ENCODE measurements around the gene RCAN1.

Gene RCAN1

GRCh38 chr21:34509151-34509550, 105.8 kb downstream of the RCAN1 start:
- Histone ChIP-seq H3K27me3 (ENCODE audit: insufficient read depth, low read depth, severe bottlenecking) (no peaks in the 10 kb centered on the region), H3K9me3 (ENCODE audit: severe bottlenecking) (no peaks in the 10 kb centered on the region), H3K27ac (no peak overlapping the region), H3K4me3 (ENCODE audit: low read depth, low read length) (no peak overlapping the region), H3K36me3 (no peaks in the 10 kb centered on the region)
- TF ChIP-seq CTCF (IDR thresholded peaks at IDR 0.05; ENCODE audit: low read depth, low read length), result peak; percentile 76
- DNase-seq, result peak; percentile 52

GRCh38 chr21:34504595-34504994, 110.3 kb downstream of the RCAN1 start:
- H3K27ac ChIP-seq, result no peak overlapping the region
- TF ChIP-seq CTCF (IDR thresholded peaks at IDR 0.05; ENCODE audit: low read depth, low read length), result no peak
- H3K36me3 ChIP-seq, result no peaks in the 10 kb centered on the region
- DNase-seq, result no peak
- H3K9me3 ChIP-seq (ENCODE audit: severe bottlenecking), result no peaks in the 10 kb centered on the region
- no peaks in the 10 kb centered on the region for H3K27me3 ChIP-seq (ENCODE audit: insufficient read depth, low read depth, severe bottlenecking)
- H3K4me3 ChIP-seq (ENCODE audit: low read depth, low read length), result no peak overlapping the region

GRCh38 chr21:34502480-34503106, 112.3 kb downstream of the RCAN1 start:
- Histone ChIP-seq H3K27ac (no peak overlapping the region), H3K4me3 (ENCODE audit: low read depth, low read length) (no peak overlapping the region), H3K27me3 (ENCODE audit: insufficient read depth, low read depth, severe bottlenecking) (peaks cover 4% of the 10 kb centered on the region), H3K36me3 (no peaks in the 10 kb centered on the region), H3K9me3 (ENCODE audit: severe bottlenecking) (peaks cover 15% of the 10 kb centered on the region)
- no peak for TF ChIP-seq CTCF (IDR thresholded peaks at IDR 0.05; ENCODE audit: low read depth, low read length)
- no peak for DNase-seq

- Histone ChIP-seq H3K9me3 (ENCODE audit: severe bottlenecking) (peaks cover 21% of the 10 kb centered on the region), H3K4me3 (ENCODE audit: low read depth, low read length) (no peak overlapping the region), H3K36me3 (no peaks in the 10 kb centered on the region), H3K27ac (no peak overlapping the region), H3K27me3 (ENCODE audit: insufficient read depth, low read depth, severe bottlenecking) (peaks cover 4% of the 10 kb centered on the region)
- TF ChIP-seq CTCF (IDR thresholded peaks at IDR 0.05; ENCODE audit: low read depth, low read length), result no peak
- no peak for DNase-seq
Measured at GRCh38 chr21:34501716-34502115, 113.2 kb downstream of the RCAN1 start.

GRCh38 chr21:34500191-34500590, 114.7 kb downstream of the RCAN1 start:
- peaks cover 4% of the 10 kb centered on the region for H3K27me3 ChIP-seq (ENCODE audit: insufficient read depth, low read depth, severe bottlenecking)
- no peak for DNase-seq
- H3K27ac ChIP-seq, result no peak overlapping the region
- no peak overlapping the region for H3K4me3 ChIP-seq (ENCODE audit: low read depth, low read length)
- H3K9me3 ChIP-seq (ENCODE audit: severe bottlenecking), result peaks cover 21% of the 10 kb centered on the region
- H3K36me3 ChIP-seq, result no peaks in the 10 kb centered on the region
- no peak for TF ChIP-seq CTCF (IDR thresholded peaks at IDR 0.05; ENCODE audit: low read depth, low read length)

GRCh38 chr21:34499116-34499515, 115.8 kb downstream of the RCAN1 start:
- Histone ChIP-seq H3K36me3 (no peaks in the 10 kb centered on the region), H3K4me3 (ENCODE audit: low read depth, low read length) (no peak overlapping the region), H3K27ac (no peak overlapping the region), H3K27me3 (ENCODE audit: insufficient read depth, low read depth, severe bottlenecking) (peaks cover 4% of the 10 kb centered on the region), H3K9me3 (ENCODE audit: severe bottlenecking) (peaks cover 21% of the 10 kb centered on the region)
- TF ChIP-seq CTCF (IDR thresholded peaks at IDR 0.05; ENCODE audit: low read depth, low read length), result no peak
- no peak for DNase-seq
